MM.1S (cell line): ENCODE results near the gene LARP1B.
"Not testable (repeated sequence)": the region's sequence is repeated elsewhere in the genome, so short reads cannot be mapped to it uniquely, and the experiment has no call there.

Source experiments
- DNase-seq: peaks from one replicate; pipeline ENCODE4 v3.0.0-alpha.2; 2015
- H2AFZ ChIP-seq: fragments of 300-600 bp; sonication (generic); 2 replicates; pipeline ENCODE4 v1.6.0; 2016; ENCODE audit warnings: antibody characterized with exemption, low read length
- H3F3A ChIP-seq: fragments of 300-600 bp; sonication (generic); 2 replicates; pipeline ENCODE4 v1.6.1; 2016; ENCODE audit warnings: mild to moderate bottlenecking, antibody characterized with exemption, low read length, moderate library complexity, mixed read lengths; ENCODE audit not compliant: insufficient read depth
- H3K27ac ChIP-seq: fragments of 300-600 bp; sonication (generic); 2 replicates; pipeline ENCODE4 v1.5.1; 2016; ENCODE audit warnings: mild to moderate bottlenecking, low read length
- H3K27me3 ChIP-seq: fragments of 300-600 bp; sonication (generic); replicated peaks from 2 replicates; pipeline ENCODE4 v1.6.0; 2016; ENCODE audit warnings: low read length; ENCODE audit not compliant: insufficient read depth
- H3K36me3 ChIP-seq: fragments of 300-600 bp; sonication (generic); replicated peaks from 2 replicates; pipeline ENCODE4 v1.6.1; 2016; ENCODE audit warnings: mild to moderate bottlenecking, low read length, mixed read lengths; ENCODE audit not compliant: insufficient read depth
- H3K4me1 ChIP-seq: fragments of 300-600 bp; sonication (generic); 2 replicates; pipeline ENCODE4 v1.6.1; 2016; ENCODE audit warnings: low read length, mixed read lengths
- H3K4me2 ChIP-seq: fragments of 300-600 bp; sonication (generic); 2 replicates; pipeline ENCODE4 v1.6.0; 2016; ENCODE audit warnings: low read depth, low read length
- H3K4me3 ChIP-seq: fragments of 300-600 bp; sonication (generic); 2 replicates; pipeline ENCODE4 v1.5.1; 2016; ENCODE audit warnings: low read length, mixed read lengths
- H3K79me2 ChIP-seq: fragments of 300-600 bp; sonication (generic); 2 replicates; pipeline ENCODE4 v1.6.1; 2016; ENCODE audit warnings: mixed run types, low read length, mixed read lengths
- H3K9ac ChIP-seq: fragments of 300-600 bp; sonication (generic); 2 replicates; pipeline ENCODE4 v1.6.1; 2016; ENCODE audit warnings: low read length, mixed read lengths
- H3K9me2 ChIP-seq: fragments of 300-600 bp; sonication (generic); replicated peaks from 2 replicates; pipeline ENCODE4 v1.6.1; 2016; ENCODE audit warnings: mild to moderate bottlenecking, low read length, mixed read lengths; ENCODE audit not compliant: insufficient read depth
- H3K9me3 ChIP-seq: fragments of 300-600 bp; sonication (generic); replicated peaks from 2 replicates; pipeline ENCODE4 v1.6.1; 2016; ENCODE audit warnings: mild to moderate bottlenecking, low read length, mixed read lengths; ENCODE audit not compliant: insufficient read depth
- H4K20me1 ChIP-seq: fragments of 300-600 bp; sonication (generic); 2 replicates; pipeline ENCODE4 v1.6.1; 2016; ENCODE audit warnings: mild to moderate bottlenecking, low read length, moderate library complexity, mixed read lengths; ENCODE audit not compliant: insufficient read depth
- CTCF ChIP-seq: fragments of 300-600 bp; sonication (generic); IDR thresholded peaks from 2 replicates; pipeline ENCODE4 v1.5.1; 2016; ENCODE audit warnings: antibody characterized with exemption, low read length, mixed read lengths
- EZH2 ChIP-seq: fragments of 300-600 bp; sonication (generic); optimal IDR thresholded peaks from 2 replicates; pipeline ENCODE3; 2017; ENCODE audit warnings: low read depth, mild to moderate bottlenecking, antibody characterized with exemption, low read length, mixed read lengths
- EZH2phosphoT487 ChIP-seq: fragments of 300-600 bp; sonication (generic); IDR thresholded peaks from 2 replicates; pipeline ENCODE4 v1.6.1; 2018; ENCODE audit warnings: antibody characterized with exemption, low read length

The LARP1B gene

GRCh38 chr4:128031756-128032384 is 29.2 kb upstream of the LARP1B start:
- H3K36me3 ChIP-seq = no peaks in the 10 kb centered on the region
- no peak for DNase-seq
- H3K27ac ChIP-seq = no peak overlapping the region
- no peaks in the 10 kb centered on the region for H3K9me3 ChIP-seq
- H3K4me3 ChIP-seq = no peak overlapping the region
- no peaks in the 10 kb centered on the region for H3F3A ChIP-seq
- H4K20me1 ChIP-seq = no peaks in the 10 kb centered on the region
- H3K9me2 ChIP-seq = no peaks in the 10 kb centered on the region
- no peaks in the 10 kb centered on the region for H3K4me1 ChIP-seq
- no peak overlapping the region for H2AFZ ChIP-seq
- H3K4me2 ChIP-seq = no peak overlapping the region
- no peaks in the 10 kb centered on the region for H3K79me2 ChIP-seq
- H3K9ac ChIP-seq = no peak overlapping the region
- H3K27me3 ChIP-seq = no peaks in the 10 kb centered on the region
- TF ChIP-seq EZH2 = no peak
- TF ChIP-seq EZH2phosphoT487 = no peak
- no peak for TF ChIP-seq CTCF

- no peaks in the 10 kb centered on the region for H3K9me3 ChIP-seq
- no peaks in the 10 kb centered on the region for H3K9me2 ChIP-seq
- H3K4me1 ChIP-seq = no peaks in the 10 kb centered on the region
- H3K4me3 ChIP-seq = no peak overlapping the region
- no peaks in the 10 kb centered on the region for H4K20me1 ChIP-seq
- DNase-seq = no peak
- no peaks in the 10 kb centered on the region for H3K79me2 ChIP-seq
- no peak overlapping the region for H3K4me2 ChIP-seq
- H3F3A ChIP-seq = no peaks in the 10 kb centered on the region
- H3K36me3 ChIP-seq = no peaks in the 10 kb centered on the region
- no peak overlapping the region for H3K9ac ChIP-seq
- H3K27ac ChIP-seq = no peak overlapping the region
- TF ChIP-seq EZH2phosphoT487 (no peak), EZH2 (no peak), CTCF (no peak)
- H2AFZ ChIP-seq = no peak overlapping the region
- no peaks in the 10 kb centered on the region for H3K27me3 ChIP-seq
Measured at GRCh38 chr4:128039568-128039967, 21.5 kb upstream of the LARP1B start.

GRCh38 chr4:128047019-128047418 is 14.1 kb upstream of the LARP1B start:
- H3K36me3 ChIP-seq, H3K79me2 ChIP-seq, H3K27me3 ChIP-seq, H3K4me3 ChIP-seq, H3K27ac ChIP-seq, DNase-seq, H3F3A ChIP-seq, H2AFZ ChIP-seq, H4K20me1 ChIP-seq, H3K4me2 ChIP-seq, H3K9ac ChIP-seq, H3K9me3 ChIP-seq, H3K9me2 ChIP-seq, H3K4me1 ChIP-seq: not testable (repeated sequence)

GRCh38 chr4:128047514-128047913 is 13.6 kb upstream of the LARP1B start:
- H2AFZ ChIP-seq, H3K4me3 ChIP-seq, H3K9ac ChIP-seq, H3K9me3 ChIP-seq, H3K4me1 ChIP-seq, H3K27me3 ChIP-seq, DNase-seq, H3K79me2 ChIP-seq, H3K27ac ChIP-seq, H3K9me2 ChIP-seq, H4K20me1 ChIP-seq, H3K36me3 ChIP-seq, H3F3A ChIP-seq, H3K4me2 ChIP-seq: not testable (repeated sequence)

GRCh38 chr4:128051229-128051628 is 9.9 kb upstream of the LARP1B start:
- not testable (repeated sequence) for H3K4me3 ChIP-seq, H3K27ac ChIP-seq, H3K9ac ChIP-seq, H3K4me1 ChIP-seq, H3K27me3 ChIP-seq, H2AFZ ChIP-seq, DNase-seq, H3K9me2 ChIP-seq, H4K20me1 ChIP-seq, H3K79me2 ChIP-seq, H3K9me3 ChIP-seq, H3K36me3 ChIP-seq, H3F3A ChIP-seq, H3K4me2 ChIP-seq

GRCh38 chr4:128054907-128055306 is 6.2 kb upstream of the LARP1B start:
- H3K4me2 ChIP-seq, DNase-seq, H2AFZ ChIP-seq, H3K4me1 ChIP-seq, H3K9me3 ChIP-seq, H3K27me3 ChIP-seq, H3K79me2 ChIP-seq, H3K9ac ChIP-seq, H4K20me1 ChIP-seq, H3F3A ChIP-seq, H3K36me3 ChIP-seq, H3K27ac ChIP-seq, H3K9me2 ChIP-seq, H3K4me3 ChIP-seq: not testable (repeated sequence)
